Measurements from ENCODE around the gene ARHGAP26.

Gene ARHGAP26

DNA sequence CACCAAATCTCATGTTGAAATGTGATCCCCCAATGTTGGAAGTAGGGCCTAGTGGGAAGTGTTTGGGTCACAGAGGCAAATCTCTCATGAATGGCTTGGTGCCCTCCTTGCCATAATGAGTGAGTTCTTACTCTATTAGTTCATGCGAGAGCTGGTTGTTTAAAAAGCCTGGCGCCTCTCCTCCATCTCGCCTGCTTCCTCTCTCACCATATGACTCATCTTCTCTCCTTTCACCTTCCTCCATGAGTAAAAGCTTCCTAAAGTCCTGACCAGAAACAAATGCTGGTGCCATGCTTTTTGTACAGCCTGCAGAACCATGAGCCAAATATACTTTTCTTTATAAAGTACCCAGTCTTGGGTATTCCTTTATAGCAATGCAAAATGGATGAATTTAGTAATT is 20.9 kb upstream of the ARHGAP26 start:
- DNase-seq, result no peak

DNA sequence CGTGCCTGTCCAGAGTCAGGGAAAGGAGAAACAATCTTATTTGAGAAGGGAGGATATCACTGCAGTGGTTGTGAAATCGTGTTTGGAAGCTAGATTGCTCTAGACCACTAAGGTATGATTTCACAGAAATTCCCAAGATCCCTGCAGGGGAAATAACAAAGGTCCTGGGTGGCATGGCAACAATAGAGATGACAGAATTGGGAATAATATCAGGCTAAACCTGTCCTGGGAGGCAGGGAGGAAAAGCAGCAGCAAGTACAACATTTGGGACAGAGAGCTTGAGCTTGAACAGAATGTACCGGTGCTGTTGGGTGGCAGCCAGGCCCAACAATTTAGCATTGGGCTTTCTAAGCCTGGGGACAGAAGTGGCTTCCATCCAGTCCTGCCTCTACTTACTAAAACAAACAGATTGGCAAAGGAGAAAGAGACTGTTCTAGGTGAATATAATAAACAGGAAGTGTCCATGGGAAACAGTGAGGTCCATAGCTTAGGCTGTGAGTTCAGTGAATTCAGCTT is 17.0 kb upstream of the ARHGAP26 start:
- no peak for DNase-seq

DNA sequence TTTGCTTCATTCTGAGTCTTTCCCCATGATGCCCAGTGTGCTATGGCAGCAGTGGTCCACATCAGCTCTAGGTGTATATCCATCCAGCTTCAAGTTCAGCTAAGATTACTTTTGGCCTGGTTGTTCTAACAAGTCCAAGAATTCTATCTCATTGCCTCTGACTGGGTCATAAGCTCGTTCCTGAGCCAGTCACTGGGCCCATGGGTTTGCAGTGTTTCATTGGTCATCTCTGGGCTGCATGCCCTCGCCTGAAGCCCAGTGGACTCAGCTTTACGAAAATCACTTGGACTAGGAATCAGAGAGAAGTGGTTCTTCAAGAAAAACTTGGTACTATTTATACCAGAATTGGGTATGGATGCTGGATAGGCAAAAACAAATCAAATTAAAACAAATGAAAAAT is 16.1 kb upstream of the ARHGAP26 start:
- no peak for DNase-seq

DNA sequence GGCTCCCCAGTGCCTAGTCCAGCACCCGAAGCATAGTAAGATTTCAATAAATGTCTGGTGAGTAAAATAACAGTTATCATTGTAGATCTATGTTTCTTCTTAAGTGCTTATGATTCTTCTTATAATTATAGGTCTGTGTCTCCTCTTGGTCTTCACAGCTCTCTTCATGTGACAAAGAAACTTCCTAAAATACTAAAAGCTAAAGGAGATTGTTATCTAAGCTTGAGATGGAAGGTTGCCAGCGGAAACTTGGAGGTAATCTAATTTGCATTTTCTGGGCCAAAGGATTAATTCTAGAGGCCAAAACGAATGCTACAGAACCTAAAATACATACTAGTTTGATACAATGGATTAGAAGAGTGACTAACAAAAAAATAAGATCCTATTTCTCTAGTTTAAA is 13.6 kb upstream of the ARHGAP26 start:
- DNase-seq, result no peak

DNA sequence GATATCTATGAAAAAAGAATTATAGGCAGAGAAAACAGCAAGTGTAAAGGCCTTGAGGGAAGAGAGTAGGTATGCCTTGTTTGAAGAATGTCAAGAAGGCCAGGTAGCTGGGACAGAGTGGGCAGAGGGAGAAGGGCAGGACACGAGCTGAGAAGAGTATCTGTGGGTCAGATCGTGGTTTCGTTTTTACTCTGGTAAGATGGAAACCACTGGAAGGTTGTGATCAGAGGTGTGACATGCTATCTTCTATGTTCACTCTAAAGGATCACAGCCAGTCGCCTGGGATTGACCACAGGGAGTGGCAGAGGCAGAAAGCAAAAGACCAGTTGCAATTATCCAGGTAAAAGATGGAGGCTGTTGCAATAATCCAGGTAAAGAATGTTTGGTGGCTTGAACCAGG is 12.6 kb upstream of the ARHGAP26 start:
- no peak for DNase-seq

DNA sequence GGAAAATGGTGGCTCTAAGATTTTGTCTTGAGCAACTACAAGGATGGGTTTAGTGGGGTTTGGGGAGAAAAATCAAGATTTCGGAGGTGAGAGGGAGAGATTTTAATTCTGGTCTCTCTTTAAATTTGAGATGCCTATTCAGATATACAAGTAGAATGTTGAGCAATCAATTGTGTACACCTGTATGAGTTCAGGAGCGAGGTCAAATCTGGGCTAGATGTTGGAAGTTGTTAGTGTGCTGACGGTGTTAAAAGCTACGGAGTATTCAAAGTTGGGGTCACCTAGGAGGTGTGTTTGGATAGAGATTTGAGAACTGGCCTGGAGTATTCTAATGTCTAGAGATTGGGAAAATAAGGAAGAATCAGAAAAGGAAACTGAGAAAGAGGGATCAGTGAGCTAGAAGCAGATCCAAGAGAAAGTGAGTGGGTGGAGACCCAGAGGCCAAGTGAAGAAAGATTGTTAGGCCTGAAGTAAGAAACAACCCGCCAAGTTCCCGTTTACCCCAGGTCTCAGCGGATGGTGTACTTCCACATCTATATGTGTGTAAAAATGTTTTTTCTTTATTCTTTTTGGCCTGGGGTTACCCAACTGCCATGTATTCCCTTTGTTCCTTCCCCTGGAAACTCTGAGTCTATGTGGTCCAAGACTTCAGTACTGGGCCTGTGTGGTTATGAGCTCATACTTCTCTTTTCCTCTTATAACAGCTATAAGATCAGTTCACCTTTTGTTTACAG is 11.9 kb upstream of the ARHGAP26 start:
- no peak for DNase-seq

DNA sequence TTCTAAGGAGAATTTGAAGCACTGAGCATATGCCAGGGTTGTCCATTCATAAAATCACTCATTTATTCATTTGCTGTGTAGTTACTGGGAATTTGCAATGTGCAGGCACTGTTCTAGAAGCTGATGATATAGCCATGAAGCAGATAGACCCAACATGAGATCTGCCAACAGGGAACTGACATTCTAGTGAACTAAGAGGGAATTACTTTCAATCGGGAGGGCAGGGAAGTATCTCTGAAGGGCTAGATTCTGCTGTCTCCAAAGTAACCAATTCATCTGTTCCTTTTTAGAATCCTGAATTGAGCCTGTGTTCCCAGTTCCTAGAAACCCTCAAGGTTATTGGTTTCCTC is 11.4 kb upstream of the ARHGAP26 start:
- DNase-seq, result no peak

DNA sequence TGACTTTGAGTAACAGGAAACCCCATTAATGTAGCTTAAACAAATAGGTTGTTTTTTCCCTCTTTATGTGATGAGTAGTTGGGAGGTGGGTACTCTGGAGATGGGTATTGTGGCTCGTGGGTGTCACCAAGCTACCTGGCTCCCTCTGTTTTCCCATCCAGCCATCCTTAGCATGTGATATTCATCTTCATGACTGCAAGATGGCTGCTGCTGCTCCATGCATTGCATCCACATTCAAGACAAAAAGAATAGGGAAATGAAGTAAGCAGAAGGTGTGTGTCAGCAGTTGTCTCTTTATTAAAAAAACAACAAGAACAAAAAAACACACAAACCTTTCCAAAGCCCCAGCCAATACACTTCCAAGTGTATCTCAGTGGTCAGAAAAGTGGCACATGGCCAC is 6.5 kb upstream of the ARHGAP26 start:
- DNase-seq, result no peak

DNA sequence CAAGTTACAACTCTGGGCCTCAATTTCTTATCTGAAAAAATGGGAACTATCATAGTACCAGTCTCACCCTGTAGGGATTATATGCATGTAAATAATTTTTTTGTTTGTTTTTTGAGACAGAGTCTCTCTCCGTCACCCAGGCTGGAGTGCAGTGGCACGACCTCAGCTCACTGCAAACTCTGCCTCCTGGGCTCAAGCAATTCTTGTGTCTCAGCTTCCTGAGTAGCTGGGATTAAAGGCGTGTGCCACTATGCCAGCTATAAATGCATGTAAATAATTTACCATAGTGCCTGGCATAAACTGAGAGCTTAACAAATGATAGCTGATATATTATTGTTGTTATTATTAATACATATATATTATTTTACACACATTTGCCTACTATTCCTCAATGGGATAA is 3.0 kb upstream of the ARHGAP26 start:
- no peak for DNase-seq

DNA sequence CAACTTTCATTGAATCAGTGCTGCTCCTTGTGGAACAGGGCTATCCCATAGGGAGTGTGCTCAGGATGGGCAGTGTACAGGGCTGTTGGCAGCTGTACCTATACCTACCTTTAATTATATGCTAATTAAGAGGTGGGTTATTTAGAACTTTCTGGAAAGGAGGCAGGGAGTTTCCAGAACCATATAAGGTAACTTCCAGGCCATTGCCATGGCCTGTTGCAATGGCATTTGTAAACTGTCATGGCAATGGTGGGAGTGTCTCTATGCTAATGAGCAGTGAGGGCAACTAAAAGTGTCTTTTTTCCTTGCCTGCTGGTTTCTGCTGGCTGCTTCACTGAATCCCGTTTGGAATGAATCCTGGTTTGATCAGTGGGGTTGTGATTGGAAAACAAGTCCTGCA is 2.3 kb upstream of the ARHGAP26 start:
- no peak for DNase-seq

DNA sequence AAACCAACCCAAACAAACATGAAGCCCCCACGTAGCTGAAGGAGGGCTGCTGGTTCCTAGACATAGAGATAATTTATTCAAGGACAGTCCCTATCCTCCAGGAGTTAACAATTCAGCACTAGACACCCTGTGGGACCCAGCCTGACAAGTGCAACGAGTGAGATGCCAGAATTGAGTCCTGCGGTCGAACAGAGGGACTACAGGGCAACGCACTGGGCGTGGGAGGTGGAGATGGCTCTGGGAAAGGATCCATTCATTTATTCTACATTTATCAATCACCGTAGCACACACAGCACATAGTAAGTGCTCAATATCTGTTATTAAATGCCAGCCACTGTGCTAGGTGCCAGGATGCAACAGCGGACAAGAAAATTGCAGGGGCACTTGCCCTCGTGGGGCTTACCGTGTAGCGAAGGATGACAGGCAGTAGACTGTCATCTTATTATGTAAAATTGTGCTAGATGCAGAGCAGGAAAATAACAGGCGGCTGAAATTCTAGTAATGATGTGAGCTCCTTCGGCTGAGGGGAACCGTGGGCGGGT is 855 bp upstream of the ARHGAP26 start:
- no peak for DNase-seq

DNA sequence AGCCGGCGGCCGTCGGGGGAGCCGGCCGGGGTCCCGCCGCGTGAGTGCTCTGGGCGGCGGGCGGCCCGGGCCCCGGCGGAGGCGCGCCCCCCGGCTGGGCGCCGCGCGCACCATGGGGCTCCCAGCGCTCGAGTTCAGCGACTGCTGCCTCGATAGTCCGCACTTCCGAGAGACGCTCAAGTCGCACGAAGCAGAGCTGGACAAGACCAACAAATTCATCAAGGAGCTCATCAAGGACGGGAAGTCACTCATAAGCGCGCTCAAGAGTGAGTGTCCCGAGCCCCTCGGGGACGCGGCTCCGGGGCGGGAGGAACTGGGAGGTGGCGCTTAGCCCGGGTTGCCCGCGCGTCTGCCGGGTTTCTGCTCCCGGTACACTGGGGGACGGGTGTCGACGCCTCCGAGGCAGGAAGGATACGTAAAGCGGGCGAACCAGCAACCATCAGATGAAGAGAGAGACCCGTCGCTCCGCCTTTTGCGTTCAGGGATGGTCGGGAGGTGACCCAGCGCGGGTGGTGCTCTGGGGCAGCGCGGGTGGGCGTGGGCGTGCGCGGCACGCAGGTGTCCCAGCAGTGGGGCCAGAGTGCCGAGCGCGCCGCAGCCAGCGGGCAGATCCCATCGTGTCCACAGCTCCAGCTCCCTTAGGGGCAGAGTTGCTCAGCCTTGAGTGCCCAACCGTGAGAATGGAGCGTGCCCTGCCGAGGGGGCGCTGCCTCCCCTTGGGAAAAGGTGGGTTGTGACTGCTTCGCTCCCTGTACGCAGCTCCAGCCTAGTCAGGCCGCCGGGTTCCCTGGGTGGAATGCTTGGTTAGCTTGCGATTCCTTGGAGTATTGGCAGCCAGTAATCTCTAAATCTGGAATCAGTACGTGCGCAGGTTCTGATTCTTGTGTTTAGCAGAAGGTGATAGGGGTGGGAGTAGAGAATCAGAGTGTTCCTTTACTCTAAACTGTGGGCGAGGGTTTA is 753 bp downstream of the ARHGAP26 start:
- no peak for DNase-seq

DNA sequence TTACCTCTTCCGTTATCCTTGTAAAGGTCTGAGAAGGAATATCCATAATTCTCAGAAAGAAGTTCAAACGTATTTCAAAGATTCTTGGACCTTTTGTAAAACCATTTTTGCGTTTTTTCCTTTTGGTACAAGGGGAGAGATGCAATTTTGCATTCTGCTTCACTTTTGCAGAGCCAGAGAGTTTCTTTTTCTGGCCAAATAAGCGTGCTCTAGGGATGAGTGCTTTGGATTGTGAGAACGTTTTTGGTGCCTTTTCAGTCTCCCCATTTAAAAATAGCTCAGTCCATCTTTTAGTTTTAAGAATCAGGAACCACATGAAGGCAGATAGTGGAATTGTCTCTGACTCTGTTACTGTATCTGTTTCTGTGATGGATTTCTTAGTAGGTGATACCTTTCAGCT is 1.5 kb downstream of the ARHGAP26 start:
- DNase-seq, result no peak

DNA sequence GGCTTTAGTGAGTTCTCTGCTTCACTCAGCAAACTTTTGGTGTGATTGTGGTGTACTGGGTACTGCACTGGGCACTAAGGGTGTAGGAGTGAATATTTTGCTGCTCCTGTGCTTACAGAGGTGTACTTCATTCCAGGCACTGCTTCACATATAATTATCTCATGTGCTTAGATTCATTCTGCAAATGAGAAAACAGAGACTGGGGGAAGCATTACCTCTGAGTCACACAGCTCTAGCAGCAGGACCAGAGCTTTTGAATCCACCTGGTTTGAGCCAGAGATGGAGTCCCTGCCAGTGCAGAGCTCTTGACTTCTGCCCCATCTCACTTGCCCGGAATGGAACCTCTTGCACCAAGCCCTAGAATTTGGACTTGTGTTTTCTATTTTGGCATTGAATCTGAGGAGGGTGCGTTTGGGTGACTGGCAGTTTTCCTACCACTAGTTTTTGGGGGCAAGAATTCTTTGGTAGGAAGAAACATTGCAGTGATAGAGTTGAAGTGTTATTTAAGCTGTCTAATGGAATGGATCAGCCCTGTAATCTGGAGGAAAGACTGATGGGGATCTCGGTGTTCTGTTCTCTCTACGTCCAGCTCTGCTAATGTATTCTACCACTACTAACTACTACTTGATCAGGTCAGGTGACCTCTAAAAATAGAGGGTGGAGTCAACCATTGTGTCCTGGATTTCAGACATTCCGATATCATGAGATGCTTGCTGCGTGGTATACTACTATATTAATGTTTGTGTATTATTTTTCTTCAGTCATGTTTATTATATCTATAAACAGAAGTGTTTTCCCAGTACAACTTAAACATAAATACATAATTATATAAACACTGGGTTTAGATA is 2.5 kb downstream of the ARHGAP26 start:
- no peak for DNase-seq

DNA sequence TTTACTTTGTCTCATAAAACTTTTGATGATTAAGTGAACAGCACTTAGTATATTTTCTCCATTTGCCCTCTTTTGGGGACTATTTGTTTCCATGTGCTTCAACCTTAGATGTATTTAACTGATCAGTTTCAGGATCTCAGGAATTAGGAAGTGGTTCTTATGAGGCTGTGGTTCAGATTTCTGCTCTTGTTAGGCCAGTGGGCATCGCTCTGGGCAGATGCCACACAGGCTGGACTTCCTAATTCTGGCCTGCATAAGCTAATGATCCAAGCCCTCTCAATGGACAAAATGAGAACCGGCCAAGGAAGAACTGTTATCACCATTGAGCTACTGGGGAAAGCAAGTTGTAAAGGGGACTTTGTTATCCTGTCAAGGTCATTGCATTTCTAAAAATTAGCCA is 6.9 kb downstream of the ARHGAP26 start:
- DNase-seq, result no peak

DNA sequence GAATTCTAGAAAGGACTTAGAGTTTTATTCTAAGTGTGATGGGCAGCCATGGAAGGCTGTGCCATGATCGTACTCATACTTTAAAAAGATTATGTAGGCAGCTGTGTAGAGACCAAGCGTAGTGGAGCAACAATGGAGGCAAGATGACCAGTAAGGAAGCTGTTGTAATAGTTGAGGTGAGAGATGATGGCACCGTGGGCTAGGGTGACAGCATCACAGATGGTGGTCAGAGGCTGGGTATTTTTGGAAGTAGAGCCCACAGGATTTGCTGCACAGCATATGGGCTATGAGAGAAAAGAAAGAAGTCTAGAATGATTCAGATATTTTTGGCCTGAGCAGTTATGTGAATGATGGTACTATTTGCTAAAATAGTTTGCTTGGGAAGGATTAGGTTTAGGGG is 7.7 kb downstream of the ARHGAP26 start:
- DNase-seq, result no peak

DNA sequence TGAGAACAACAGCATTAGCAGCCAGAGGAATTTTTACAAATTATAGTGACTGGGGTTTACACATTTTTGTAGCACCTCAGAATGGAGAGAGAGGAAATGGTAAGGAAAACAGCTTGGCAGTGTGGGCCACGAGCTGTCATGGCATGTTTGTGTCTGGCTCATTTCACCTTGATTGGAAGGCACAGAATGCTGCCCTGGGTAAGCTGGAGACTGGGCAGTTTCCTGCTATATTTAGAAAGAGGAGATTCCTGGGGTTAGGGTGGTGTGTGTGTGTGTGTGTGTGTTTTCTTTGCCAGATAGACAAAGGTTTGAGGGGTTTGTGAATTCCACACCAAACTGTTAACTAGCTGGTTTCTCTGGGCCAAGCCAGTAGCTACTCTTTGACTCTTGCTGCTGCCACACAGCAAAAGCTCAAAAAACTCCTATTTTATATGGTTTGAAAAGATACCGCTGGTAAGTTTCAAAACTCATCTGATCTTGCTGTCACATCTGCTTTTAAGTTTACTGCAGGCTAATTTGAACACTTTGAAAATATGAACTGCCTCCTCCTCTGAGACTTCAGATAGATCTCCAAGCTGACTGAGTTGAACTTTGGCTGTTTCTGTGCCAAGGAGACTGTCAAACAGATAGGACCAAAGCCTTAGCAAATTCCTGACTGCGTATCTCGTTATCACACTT is 9.1 kb downstream of the ARHGAP26 start:
- DNase-seq, result no peak

DNA sequence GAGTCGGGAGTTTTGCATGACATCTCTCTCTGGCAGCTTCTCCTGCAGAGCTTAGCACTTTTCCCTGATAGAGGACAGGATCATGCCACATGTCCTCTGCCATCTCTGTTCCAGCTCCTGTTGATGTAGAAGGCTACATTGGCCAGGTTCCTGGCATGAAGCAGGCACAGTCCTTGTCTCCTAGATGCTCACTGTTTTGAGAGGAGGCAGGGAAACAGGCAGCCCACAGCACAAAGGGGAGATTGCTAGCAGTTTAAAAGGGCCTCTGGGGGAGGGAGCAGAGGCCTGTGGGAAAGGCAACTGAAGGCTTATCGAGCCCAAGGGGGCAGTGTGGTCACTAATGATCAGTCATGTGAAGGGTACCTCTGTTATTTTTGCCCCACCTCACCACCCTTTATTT is 10.7 kb downstream of the ARHGAP26 start:
- DNase-seq, result no peak

DNA sequence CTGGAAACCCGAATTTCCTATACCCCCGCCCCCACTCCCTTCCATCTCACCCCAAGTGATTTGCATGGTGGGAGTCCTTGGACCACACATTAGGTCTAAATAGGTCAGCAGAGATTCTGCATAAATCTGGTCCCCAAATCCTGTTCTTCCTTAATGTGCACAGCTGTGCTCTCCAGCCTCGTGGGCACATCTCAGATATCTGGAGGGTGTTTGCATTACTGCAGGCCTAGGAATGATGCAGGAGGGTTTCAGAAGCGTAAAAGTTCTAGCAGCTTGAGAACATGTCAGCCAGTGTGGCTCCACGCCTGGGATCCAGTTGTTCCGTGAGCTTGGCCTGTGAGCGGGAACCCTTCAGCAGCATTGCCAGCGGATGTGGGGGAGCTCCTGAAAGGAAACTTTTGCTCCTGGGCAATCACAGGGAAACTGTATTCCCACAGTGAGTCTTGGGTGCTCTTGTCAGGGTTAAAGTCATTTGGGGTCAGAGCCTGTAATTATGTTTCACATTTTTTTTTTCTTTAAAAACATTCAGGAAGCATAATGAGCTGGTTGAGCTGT is 12.9 kb downstream of the ARHGAP26 start:
- no peak for DNase-seq

DNA sequence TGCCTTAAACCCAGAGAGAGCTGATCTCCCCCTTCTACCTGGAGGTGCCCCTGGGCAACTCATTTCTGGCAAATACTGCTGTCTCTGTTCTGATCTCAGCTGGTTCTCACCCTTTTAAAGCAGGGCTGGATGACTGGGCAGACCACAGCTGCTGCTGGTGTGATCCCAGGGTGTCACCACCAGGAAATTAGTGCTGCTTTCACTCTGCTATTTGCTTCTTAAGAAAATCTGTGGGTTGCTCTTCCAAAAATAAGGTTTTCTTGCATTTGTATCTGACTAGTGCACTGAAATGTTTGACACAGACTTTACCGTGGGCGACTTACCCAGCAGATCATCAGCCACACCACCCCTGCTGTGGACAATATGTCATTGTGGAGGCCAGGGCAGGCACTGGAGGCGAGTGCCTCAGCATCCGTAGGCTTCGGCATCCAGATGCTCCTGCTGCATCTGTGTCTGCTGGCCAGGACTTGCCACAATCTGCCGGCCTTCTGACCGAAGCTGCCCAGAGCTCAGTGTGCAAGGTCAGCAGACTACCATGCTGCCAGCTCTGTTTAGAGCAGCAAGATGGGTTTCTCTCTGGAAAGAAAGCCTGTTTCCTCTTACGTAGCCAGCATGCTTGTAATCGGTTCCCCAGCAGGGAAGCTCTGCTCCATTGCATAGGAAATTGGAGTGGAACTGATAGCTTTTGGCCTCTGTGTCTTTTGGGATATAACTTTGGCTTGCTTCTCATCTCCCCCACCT is 13.6 kb downstream of the ARHGAP26 start:
- DNase-seq, result no peak

DNA sequence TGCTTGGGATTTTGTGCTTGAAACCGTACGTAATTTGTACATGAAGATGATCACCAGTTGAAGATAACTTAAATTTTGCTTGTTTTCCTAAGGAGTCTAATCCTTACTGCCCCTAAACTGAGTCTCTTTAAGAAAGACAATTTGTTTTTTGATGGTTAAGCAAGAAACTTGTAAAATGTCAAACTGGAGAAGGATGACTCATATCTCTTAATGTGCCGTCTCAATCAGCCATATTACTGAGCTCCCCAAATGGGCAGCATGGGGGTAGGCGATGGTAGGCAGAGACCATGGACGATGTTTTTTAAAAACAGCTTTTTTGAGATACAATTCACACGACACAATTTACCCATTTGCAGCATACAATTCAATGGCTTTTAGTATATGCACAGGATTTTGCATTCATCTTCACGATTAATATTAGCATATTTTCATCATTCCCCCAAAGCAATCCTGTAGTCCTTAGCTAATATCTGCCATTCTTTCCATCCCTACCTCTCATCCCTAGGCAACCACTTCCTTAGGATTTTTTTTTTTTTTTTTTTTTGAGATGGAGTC is 14.3 kb downstream of the ARHGAP26 start:
- DNase-seq, result no peak

All from amniotic stem cell (primary cell).